HL-60/S4 treated with retinoic acid at 250 ng/mL for 4 days and 3 days (cell line): ENCODE data around the gene SPINK9.

Experiments used
- in situ Hi-C: fragments of 300-500 bp; cut with MboI; formaldehyde crosslinking; loops from 2 replicates; pipeline ENCODE4 v1.7.0; 2022; ENCODE audit warnings: low sequenced_read_pairs

Gene SPINK9

DNA sequence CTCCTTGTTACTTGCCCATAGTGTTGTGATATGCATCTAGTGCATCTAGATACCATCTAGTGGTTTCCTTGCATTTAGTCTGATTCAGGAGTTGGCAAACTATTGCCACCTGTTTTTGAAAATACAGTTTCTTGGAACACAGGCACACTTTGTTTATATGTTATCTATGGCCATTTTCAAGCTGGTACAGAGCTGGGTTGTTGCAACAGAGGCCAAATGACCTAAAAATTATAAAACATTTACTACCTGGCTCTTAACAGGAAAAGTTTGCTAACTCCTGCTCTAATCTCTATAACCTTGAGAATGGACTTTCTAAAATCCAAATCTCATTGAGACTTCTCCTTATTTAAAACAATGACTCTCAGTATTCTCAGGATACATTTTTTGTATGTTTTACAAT, 29.0 kb downstream of the SPINK9 start:
- in situ Hi-C loops: no loop called here

DNA sequence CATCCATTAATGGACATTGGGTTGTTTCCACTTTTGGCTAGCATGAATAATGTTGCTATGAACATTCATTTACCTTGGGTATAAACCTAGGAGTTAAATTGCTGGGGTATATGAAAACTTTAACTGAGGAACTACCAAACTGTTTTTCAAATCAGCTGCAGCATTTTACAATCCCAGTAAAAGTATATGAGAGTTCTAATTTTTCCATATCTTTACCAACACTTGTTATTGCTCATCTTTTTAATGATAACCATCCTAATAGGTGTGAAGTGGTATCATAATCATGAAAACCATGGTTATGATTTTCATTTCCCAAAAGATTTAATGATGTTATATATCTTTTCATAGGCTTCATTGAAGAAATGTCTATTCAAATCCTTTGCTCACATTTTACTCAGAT, 32.9 kb downstream of the SPINK9 start:
- in situ Hi-C loops: no loop called here

- in situ Hi-C loops: no loop called here
Measured at GRCh38 chr5:148372166-148372725, 36.9 kb downstream of the SPINK9 start.

DNA sequence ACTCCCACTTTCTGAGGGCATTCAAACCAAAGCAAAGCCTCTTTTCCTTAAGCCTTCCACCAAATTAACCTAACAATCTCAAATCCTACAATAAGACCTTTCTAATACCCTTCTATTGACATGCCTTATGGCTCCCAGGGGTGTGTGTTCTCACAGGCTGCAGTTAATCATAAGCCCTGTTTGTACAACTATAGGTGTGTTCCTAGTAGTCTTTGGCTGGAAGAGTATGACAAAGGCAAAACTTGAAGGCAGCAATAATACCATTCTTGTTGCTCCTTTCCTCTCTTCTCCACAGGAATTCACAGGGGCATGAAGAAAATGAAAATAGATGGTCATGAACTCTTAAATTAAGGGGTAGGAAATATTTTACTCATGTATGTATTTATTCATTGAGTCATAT, 37.5 kb downstream of the SPINK9 start:
- in situ Hi-C loops: no loop called here

- in situ Hi-C loops: no loop called here
Measured at GRCh38 chr5:148374690-148375360, 39.5 kb downstream of the SPINK9 start.

GRCh38 chr5:148376198-148376597, 40.8 kb downstream of the SPINK9 start:
- in situ Hi-C loops: no loop called here

GRCh38 chr5:148378670-148379069, 43.3 kb downstream of the SPINK9 start:
- in situ Hi-C loops: no loop called here

- in situ Hi-C loops: no loop called here
Measured at GRCh38 chr5:148379340-148379739, 44.0 kb downstream of the SPINK9 start.

DNA sequence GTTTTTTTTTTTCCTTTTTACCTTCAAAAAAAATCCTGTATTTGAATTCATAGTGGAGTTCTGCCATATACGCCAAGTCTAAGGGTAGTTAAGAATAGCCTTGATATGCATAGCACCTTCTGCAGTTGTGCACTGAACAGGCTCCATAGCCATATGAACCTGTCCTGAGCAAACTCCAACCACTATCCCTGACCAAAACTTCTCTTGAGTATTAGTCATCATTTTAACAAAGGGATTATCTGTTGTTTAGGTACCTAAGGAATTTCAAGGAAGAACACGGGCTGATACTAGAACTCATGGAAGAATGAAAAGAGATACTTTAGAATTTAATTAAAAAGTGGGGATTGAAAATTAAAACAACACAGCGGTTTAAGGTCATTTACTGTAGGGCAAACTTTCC, 46.5 kb downstream of the SPINK9 start:
- in situ Hi-C loops: no loop called here

GRCh38 chr5:148382961-148383360, 47.6 kb downstream of the SPINK9 start:
- in situ Hi-C loops: no loop called here

GRCh38 chr5:148383564-148384379, 48.4 kb downstream of the SPINK9 start, which contains the start of gene FBXO38:
Gene FBXO38 (plus strand): TSS chr5:148383958. CDS start chr5:148394777, 10,819 bp downstream.
- in situ Hi-C loops: no loop called here

DNA sequence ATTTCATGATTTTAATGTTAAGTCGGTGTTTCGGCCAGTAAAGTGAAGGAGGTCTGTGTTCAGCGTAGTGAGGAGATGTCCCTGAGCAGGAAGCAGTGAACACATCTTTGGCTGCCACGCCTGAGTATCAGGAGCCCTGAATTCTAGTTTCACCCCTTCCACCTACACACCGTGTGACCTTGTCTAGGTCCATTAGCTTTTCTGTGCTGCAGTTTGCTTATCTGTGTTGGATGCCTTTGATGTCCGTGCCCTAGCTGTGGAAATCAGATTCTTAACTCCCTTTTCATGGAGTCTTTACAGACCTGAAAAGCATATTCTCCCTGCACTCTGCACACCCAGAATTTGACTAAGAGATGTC, 49.0 kb downstream of the SPINK9 start:
- in situ Hi-C loops: no loop called here

DNA sequence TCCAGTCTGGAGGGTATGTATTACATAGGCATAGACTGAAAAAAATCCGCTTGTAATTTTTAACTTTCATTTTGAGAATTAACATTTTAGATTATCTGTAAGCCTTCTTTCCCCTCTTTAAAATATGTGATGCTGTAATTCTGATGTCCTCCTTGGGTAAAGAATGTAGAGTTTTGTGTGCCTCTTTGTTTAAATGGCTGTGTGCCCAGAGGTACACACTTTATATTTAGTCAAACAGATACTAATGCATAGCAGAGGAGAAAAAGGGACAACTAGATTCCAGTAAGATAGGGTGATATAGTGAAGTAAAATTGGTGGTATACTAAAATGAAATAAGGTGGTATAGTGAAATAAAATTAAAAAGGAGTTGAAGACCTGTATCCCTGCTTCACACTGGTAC, 49.7 kb downstream of the SPINK9 start:
- in situ Hi-C loops: no loop called here

DNA sequence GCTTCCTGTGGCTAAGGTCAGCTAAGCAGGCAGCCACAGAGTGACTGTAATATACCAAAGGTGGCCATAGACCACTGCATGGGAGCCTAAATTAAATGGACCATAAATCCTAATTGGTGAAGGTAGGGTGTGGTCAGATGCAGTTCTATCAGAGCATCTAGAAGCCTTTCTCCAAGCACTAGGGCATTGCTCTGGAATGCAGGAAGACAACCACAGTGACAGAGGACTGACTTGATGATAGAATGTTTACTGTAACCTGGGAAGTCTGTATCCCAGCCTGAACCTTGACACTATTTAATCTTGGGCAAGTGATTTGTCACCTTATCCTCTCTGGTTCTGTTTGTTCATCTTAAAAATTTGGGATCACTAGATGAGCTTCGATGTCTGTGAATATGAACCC, 50.7 kb downstream of the SPINK9 start:
- in situ Hi-C loops: no loop called here

DNA sequence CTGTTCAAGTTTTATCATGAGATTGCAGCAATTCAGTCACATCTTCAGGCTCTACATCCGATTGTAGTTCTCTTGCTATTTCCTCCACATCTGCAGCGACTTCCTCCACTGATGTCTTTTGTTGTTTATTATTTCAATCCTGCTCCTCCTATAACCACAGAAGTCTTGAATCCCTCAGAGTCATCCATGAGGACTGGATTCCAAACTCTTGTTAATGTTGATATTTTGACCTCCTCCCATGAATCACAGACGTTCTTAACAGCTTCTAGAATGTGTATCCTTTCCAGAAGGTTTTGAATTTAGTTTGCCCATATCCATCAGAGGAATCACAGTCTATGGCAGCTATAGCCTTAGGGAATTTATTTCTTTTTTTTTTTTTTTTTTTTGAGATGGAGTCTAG, 52.0 kb downstream of the SPINK9 start:
- in situ Hi-C loops: no loop called here

- in situ Hi-C loops: no loop called here
Measured at GRCh38 chr5:148388696-148389095, 53.3 kb downstream of the SPINK9 start.
